Measurements from ENCODE around the gene SLC25A29. TPM values are rescaled to one million over a fixed set of nuclear protein-coding genes. Genes with fewer than 3 reads are reported as not detected.

Gene SLC25A29
- total and polyA plus RNA-seq, 2 of the 13 experiments (the other 11 are each of a cell fraction or from before 2014, with no cell fraction given) = 12.2 to 17.2 TPM

DNA sequence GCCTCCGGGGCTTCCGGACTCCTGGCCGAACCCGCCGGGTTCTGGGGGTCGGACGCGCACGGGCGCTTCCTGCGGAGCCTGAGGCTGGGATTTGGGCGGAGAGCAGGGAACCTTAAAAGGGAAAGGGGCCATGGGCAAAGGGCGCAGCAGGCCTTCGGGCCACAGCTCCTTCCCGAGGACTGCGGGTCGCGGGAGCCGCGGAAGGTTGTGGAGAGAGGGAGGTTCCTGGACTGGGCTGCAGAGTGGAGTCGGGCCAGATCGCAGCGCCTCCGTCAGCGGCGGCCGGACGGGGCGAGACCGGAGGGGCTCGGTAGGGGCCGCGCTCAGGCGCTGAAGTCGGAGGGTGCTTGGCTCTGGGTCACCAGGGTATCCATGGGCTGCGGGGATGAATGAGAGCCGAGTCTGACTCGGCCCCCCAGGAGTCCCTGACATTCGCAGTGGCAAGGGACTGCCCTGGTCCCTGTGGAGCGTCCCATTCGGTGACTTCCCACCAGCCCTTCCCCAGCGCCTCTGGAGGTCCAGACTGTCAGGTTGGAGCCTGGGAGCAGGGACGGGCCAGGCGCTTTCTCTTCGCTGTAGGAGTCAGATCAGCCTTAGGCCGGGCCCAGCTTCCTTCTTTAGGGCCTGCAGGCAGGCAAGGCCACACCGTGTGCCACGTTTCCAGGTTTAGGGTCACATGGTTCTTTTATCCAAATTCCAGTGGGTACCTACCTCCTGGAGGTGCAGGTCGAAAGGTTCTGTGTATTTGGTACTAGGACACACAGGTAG lies 938 bp upstream of the SLC25A29 start (continued):
- no peak for TF ChIP-seq HNF1A (IDR thresholded peaks at IDR 0.05; ENCODE audit: low read depth)
- TF ChIP-seq HNF1A (CRISPR knock-in tag; IDR thresholded peaks at IDR 0.05; ENCODE audit: borderline replicate concordance) = no peak
- 0 out of 2 replicates have a peak, but pooled peaks have one; percentile 7 for TF ChIP-seq HOXA9 (CRISPR knock-in tag; IDR thresholded peaks at IDR 0.05; ENCODE audit: borderline replicate concordance)
- TF ChIP-seq ZNF552 (CRISPR knock-in tag; IDR thresholded peaks at IDR 0.05; ENCODE audit: borderline replicate concordance) = 0 out of 2 replicates have a peak, but pooled peaks have one; percentile 41
- no peak for TF ChIP-seq BRCA1 (CRISPR knock-in tag; IDR thresholded peaks at IDR 0.05)
- peak; percentile 18; the same call in 1 of the 2 replicates for TF ChIP-seq PHF8 (CRISPR knock-in tag; IDR thresholded peaks at IDR 0.05)
- TF ChIP-seq NFATC3 (CRISPR knock-in tag; IDR thresholded peaks at IDR 0.05) = peak; percentile 41; the same call in 1 of the 2 replicates
